ENCODE results near the gene AP3M1.

Gene AP3M1

GRCh38 chr10:74079936-74080590 is 70.6 kb downstream of the AP3M1 start:
- no peak for ATAC-seq
- TF ChIP-seq CSDC2 (CRISPR knock-in tag; IDR thresholded peaks at IDR 0.05) = no peak
- no peak for TF ChIP-seq CSRNP3 (CRISPR knock-in tag; IDR thresholded peaks at IDR 0.05)
- TF ChIP-seq ZNF70 (CRISPR knock-in tag; IDR thresholded peaks at IDR 0.05) = no peak
- TF ChIP-seq SNAI2 (CRISPR knock-in tag; IDR thresholded peaks at IDR 0.05) = no peak
- no peak for TF ChIP-seq BACH2 (CRISPR knock-in tag; IDR thresholded peaks at IDR 0.05; ENCODE audit: borderline replicate concordance)
- no peak for TF ChIP-seq PATZ1 (CRISPR knock-in tag; IDR thresholded peaks at IDR 0.05; ENCODE audit: borderline replicate concordance)
- no peak for TF ChIP-seq TCF4 (CRISPR knock-in tag; IDR thresholded peaks at IDR 0.05; ENCODE audit: borderline replicate concordance)
- TF ChIP-seq GLIS3 (CRISPR knock-in tag; IDR thresholded peaks at IDR 0.05) = no peak
- no peak for TF ChIP-seq ZFP3 (CRISPR knock-in tag; IDR thresholded peaks at IDR 0.05)
- no peak for TF ChIP-seq ZC3H10 (CRISPR knock-in tag; IDR thresholded peaks at IDR 0.05)
- no peak for TF ChIP-seq ZNF565 (CRISPR knock-in tag; conservative IDR thresholded peaks at IDR 0.05; ENCODE audit: low read depth)
- TF ChIP-seq RARB (CRISPR knock-in tag; IDR thresholded peaks at IDR 0.05) = no peak
- TF ChIP-seq ARNTL (CRISPR knock-in tag; IDR thresholded peaks at IDR 0.05; ENCODE audit: borderline replicate concordance, low read depth) = no peak
- no peak for TF ChIP-seq OSR1 (CRISPR knock-in tag; IDR thresholded peaks at IDR 0.05)
- TF ChIP-seq TSHZ2 (CRISPR knock-in tag; IDR thresholded peaks at IDR 0.05) = no peak
- TF ChIP-seq ESRRG (CRISPR knock-in tag; IDR thresholded peaks at IDR 0.05) = no peak

- peak; percentile 11 for ATAC-seq
Observed at GRCh38 chr10:74079028-74079935, 71.3 kb downstream of the AP3M1 start.

More at GRCh38 chr10:74079028-74079935, 71.3 kb downstream of the AP3M1 start:
- TF ChIP-seq TCF4 (CRISPR knock-in tag; IDR thresholded peaks at IDR 0.05; ENCODE audit: borderline replicate concordance) (no peak), TSHZ2 (CRISPR knock-in tag; IDR thresholded peaks at IDR 0.05) (no peak), ZNF8 (CRISPR knock-in tag; IDR thresholded peaks at IDR 0.05) (no peak), ZFP3 (CRISPR knock-in tag; IDR thresholded peaks at IDR 0.05) (no peak), SNAI2 (CRISPR knock-in tag; IDR thresholded peaks at IDR 0.05) (no peak), ZNF565 (CRISPR knock-in tag; conservative IDR thresholded peaks at IDR 0.05; ENCODE audit: low read depth) (no peak), ISL1 (CRISPR knock-in tag; IDR thresholded peaks at IDR 0.05) (no peak), BACH2 (CRISPR knock-in tag; IDR thresholded peaks at IDR 0.05; ENCODE audit: borderline replicate concordance) (no peak), ESRRG (CRISPR knock-in tag; IDR thresholded peaks at IDR 0.05) (no peak), CSDC2 (CRISPR knock-in tag; IDR thresholded peaks at IDR 0.05) (no peak), TOX (CRISPR knock-in tag; IDR thresholded peaks at IDR 0.05; ENCODE audit: borderline replicate concordance) (no peak), OSR1 (CRISPR knock-in tag; IDR thresholded peaks at IDR 0.05) (no peak), PPARA (CRISPR knock-in tag; IDR thresholded peaks at IDR 0.05; ENCODE audit: borderline replicate concordance) (no peak), POU6F1 (CRISPR knock-in tag; IDR thresholded peaks at IDR 0.05; ENCODE audit: borderline replicate concordance, low read depth) (no peak)
